ENCODE data around the gene PAK5. TPM values are rescaled to one million over a fixed set of nuclear protein-coding genes. Genes with fewer than 3 reads are reported as not detected.

Gene PAK5
- polyA plus RNA-seq, 1 of the 3 experiments (the other 2 are of a cell fraction), result 0.03 TPM

DNA sequence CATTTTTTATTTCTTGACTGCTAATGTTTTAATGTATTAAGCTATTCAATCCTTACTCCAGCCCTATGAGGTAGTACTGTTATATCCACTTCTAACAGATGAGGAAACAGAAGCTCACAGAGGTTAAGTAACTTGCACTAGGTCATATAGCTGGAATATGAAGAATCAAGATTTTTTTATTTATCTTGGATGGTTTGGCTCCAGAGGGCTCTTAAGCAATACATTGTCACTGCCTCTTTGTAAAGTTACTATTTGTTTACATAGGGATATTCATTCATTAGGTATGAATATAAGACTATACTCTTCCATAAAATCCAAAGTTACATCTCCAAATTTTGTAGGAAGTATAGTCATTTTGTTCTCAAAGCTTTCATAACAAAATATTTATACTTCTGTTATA lies 210.7 kb downstream of the PAK5 start:
- no peak for DNase-seq
- ChIA-PET CTCF (interaction anchor here (0.9 to 3.0 kb wide), 3 partner anchors 10 to 256 kb away, joined by 3 to 24 read pairs (median 4); no protein-coding TSS in a partner anchor), POLR2A (no interaction called here)
- H3K9ac ChIP-seq, result no peak overlapping the region
- H3K9me2 ChIP-seq, result no peaks in the 10 kb centered on the region
- no peaks in the 10 kb centered on the region for H3F3A ChIP-seq (replicated peaks; ENCODE audit: insufficient read depth)
- TF ChIP-seq RAD21 (IDR thresholded peaks at IDR 0.05; ENCODE audit: low read length), result no peak
- TF ChIP-seq MXI1 (IDR thresholded peaks at IDR 0.05; ENCODE audit: low read depth, low read length), result no peak
- no peak for TF ChIP-seq EZH2phosphoT487 (IDR thresholded peaks at IDR 0.05; ENCODE audit: borderline replicate concordance, low read depth)
- no peak for TF ChIP-seq CTCF (IDR thresholded peaks at IDR 0.05)
- no peak for TF ChIP-seq USF1 (IDR thresholded peaks at IDR 0.05; ENCODE audit: borderline replicate concordance, low read depth)
- TF ChIP-seq, protein P1, sequence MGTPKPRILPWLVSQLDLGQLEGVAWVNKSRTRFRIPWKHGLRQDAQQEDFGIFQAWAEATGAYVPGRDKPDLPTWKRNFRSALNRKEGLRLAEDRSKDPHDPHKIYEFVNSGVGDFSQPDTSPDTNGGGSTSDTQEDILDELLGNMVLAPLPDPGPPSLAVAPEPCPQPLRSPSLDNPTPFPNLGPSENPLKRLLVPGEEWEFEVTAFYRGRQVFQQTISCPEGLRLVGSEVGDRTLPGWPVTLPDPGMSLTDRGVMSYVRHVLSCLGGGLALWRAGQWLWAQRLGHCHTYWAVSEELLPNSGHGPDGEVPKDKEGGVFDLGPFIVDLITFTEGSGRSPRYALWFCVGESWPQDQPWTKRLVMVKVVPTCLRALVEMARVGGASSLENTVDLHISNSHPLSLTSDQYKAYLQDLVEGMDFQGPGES (IDR thresholded peaks at IDR 0.05; ENCODE audit: low read depth, low read length), result no peak
- no peak for TF ChIP-seq TCF12 (IDR thresholded peaks at IDR 0.05)
- TF ChIP-seq SIN3A (IDR thresholded peaks at IDR 0.05; ENCODE audit: borderline replicate concordance, low read depth, low read length), result no peak
- TF ChIP-seq RXRA (IDR thresholded peaks at IDR 0.05; ENCODE audit: borderline replicate concordance, low read depth), result no peak
- TF ChIP-seq GATA2 (CRISPR knock-in tag; IDR thresholded peaks at IDR 0.05), result no peak
- TF ChIP-seq, protein P2, sequence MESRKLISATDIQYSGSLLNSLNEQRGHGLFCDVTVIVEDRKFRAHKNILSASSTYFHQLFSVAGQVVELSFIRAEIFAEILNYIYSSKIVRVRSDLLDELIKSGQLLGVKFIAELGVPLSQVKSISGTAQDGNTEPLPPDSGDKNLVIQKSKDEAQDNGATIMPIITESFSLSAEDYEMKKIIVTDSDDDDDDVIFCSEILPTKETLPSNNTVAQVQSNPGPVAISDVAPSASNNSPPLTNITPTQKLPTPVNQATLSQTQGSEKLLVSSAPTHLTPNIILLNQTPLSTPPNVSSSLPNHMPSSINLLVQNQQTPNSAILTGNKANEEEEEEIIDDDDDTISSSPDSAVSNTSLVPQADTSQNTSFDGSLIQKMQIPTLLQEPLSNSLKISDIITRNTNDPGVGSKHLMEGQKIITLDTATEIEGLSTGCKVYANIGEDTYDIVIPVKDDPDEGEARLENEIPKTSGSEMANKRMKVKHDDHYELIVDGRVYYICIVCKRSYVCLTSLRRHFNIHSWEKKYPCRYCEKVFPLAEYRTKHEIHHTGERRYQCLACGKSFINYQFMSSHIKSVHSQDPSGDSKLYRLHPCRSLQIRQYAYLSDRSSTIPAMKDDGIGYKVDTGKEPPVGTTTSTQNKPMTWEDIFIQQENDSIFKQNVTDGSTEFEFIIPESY (IDR thresholded peaks at IDR 0.05; ENCODE audit: borderline replicate concordance, low read depth), result no peak
- TF ChIP-seq TEAD4 (IDR thresholded peaks at IDR 0.05; ENCODE audit: borderline replicate concordance, insufficient read depth), result no peak
- TF ChIP-seq TAF1 (IDR thresholded peaks at IDR 0.05; ENCODE audit: borderline replicate concordance, low read depth, low read length), result no peak
- TF ChIP-seq RFX5 (IDR thresholded peaks at IDR 0.05; ENCODE audit: low read length), result no peak
- H3K4me1 ChIP-seq (ENCODE audit: control insufficient read depth in 1 of 2, insufficient read depth in 2 of 2, low read depth in 1 of 2, low read length in 1 of 2), result no peaks in the 10 kb centered on the region
- H3K79me2 ChIP-seq (ENCODE audit: insufficient read depth), result no peaks in the 10 kb centered on the region
- H3K27me3 ChIP-seq (ENCODE audit: insufficient read depth), result no peaks in the 10 kb centered on the region
- H3K4me2 ChIP-seq, result no peak overlapping the region
- no peak overlapping the region for H2AFZ ChIP-seq (ENCODE audit: low read depth)
- no peaks in the 10 kb centered on the region for H3K9me3 ChIP-seq
- H3K4me3 ChIP-seq (ENCODE audit: low read depth in 2 of 2, low read length in 1 of 2), result no peak overlapping the region
- no peaks in the 10 kb centered on the region for H4K20me1 ChIP-seq (ENCODE audit: insufficient read depth)
- no peak overlapping the region for H3K27ac ChIP-seq (ENCODE audit: low read depth in 2 of 2, low read length in 1 of 2)
- no peaks in the 10 kb centered on the region for H3K36me3 ChIP-seq (replicated peaks in 1 of 2; ENCODE audit: control insufficient read depth in 1 of 2, insufficient read depth in 2 of 2, low read length in 1 of 2)

Measured in SK-N-SH (cell line).